ENCODE data around the gene CCDC157.

CCDC157 gene

GRCh38 chr22:30422481-30423300 is 65.9 kb downstream of the CCDC157 start:
- Histone ChIP-seq H3K9me3 (ENCODE audit: low read length) (no peaks in the 10 kb centered on the region), H3K4me3 (ENCODE audit: low read depth in 1 of 2, low read length in 2 of 2) (peak overlapping the region; percentile 64 to 92), H3K4me1 (ENCODE audit: insufficient read depth, low read length) (peaks cover 34% of the 10 kb centered on the region), H3K27me3 (ENCODE audit: control insufficient read depth in 1 of 2, insufficient read depth in 2 of 2, low read length in 2 of 2) (no peaks in the 10 kb centered on the region), H3K27ac (ENCODE audit: low read depth, low read length) (peak overlapping the region; percentile 100), H3K36me3 (ENCODE audit: insufficient read depth, low read length) (peaks cover 12% of the 10 kb centered on the region), H3K9ac (ENCODE audit: low read length) (peak overlapping the region; percentile 88)

GRCh38 chr22:30423301-30423958 is 66.6 kb downstream of the CCDC157 start:
- Histone ChIP-seq H3K27me3 (ENCODE audit: control insufficient read depth in 1 of 2, insufficient read depth in 2 of 2, low read length in 2 of 2) (no peaks in the 10 kb centered on the region), H3K36me3 (ENCODE audit: insufficient read depth, low read length) (peaks cover 5% of the 10 kb centered on the region), H3K27ac (ENCODE audit: low read depth, low read length) (peak overlapping the region; percentile 100), H3K4me3 (ENCODE audit: low read depth in 1 of 2, low read length in 2 of 2) (peak overlapping the region; percentile 64 to 92), H3K9ac (ENCODE audit: low read length) (peak overlapping the region; percentile 88), H3K4me1 (ENCODE audit: insufficient read depth, low read length) (peaks cover 34% of the 10 kb centered on the region), H3K9me3 (ENCODE audit: low read length) (no peaks in the 10 kb centered on the region)

GRCh38 chr22:30423959-30424533 is 67.2 kb downstream of the CCDC157 start:
- no peaks in the 10 kb centered on the region for H3K27me3 ChIP-seq (ENCODE audit: control insufficient read depth in 1 of 2, insufficient read depth in 2 of 2, low read length in 2 of 2)
- no peaks in the 10 kb centered on the region for H3K36me3 ChIP-seq (ENCODE audit: insufficient read depth, low read length)
- peaks cover 34% of the 10 kb centered on the region for H3K4me1 ChIP-seq (ENCODE audit: insufficient read depth, low read length)
- peak overlapping the region; percentile 88 for H3K9ac ChIP-seq (ENCODE audit: low read length)
- H3K4me3 ChIP-seq (ENCODE audit: low read depth in 1 of 2, low read length in 2 of 2) = peak overlapping the region; percentile 67 to 92
- no peaks in the 10 kb centered on the region for H3K9me3 ChIP-seq (ENCODE audit: low read length)
- peak overlapping the region; percentile 100 for H3K27ac ChIP-seq (ENCODE audit: low read depth, low read length)

- Histone ChIP-seq H3K9ac (ENCODE audit: low read length) (peak overlapping the region; percentile 14), H3K27me3 (ENCODE audit: control insufficient read depth in 1 of 2, insufficient read depth in 2 of 2, low read length in 2 of 2) (no peaks in the 10 kb centered on the region), H3K4me3 (ENCODE audit: low read depth in 1 of 2, low read length in 2 of 2) (peak overlapping the region; percentile 67 to 92), H3K4me1 (ENCODE audit: insufficient read depth, low read length) (peaks cover 34% of the 10 kb centered on the region), H3K36me3 (ENCODE audit: insufficient read depth, low read length) (no peaks in the 10 kb centered on the region), H3K27ac (ENCODE audit: low read depth, low read length) (peak overlapping the region; percentile 92), H3K9me3 (ENCODE audit: low read length) (no peaks in the 10 kb centered on the region)
Observed at GRCh38 chr22:30424534-30425326, 67.9 kb downstream of the CCDC157 start.

- H3K4me3 ChIP-seq (ENCODE audit: low read depth in 1 of 2, low read length in 2 of 2) = peak overlapping the region; percentile 36 to 92
- H3K9ac ChIP-seq (ENCODE audit: low read length) = peak overlapping the region; percentile 25
- H3K27ac ChIP-seq (ENCODE audit: low read depth, low read length) = no peak overlapping the region
- no peaks in the 10 kb centered on the region for H3K36me3 ChIP-seq (ENCODE audit: insufficient read depth, low read length)
- H3K27me3 ChIP-seq (ENCODE audit: control insufficient read depth in 1 of 2, insufficient read depth in 2 of 2, low read length in 2 of 2) = no peaks in the 10 kb centered on the region
- H3K9me3 ChIP-seq (ENCODE audit: low read length) = no peaks in the 10 kb centered on the region
- peaks cover 34% of the 10 kb centered on the region for H3K4me1 ChIP-seq (ENCODE audit: insufficient read depth, low read length)
Observed at GRCh38 chr22:30425327-30425615, 68.5 kb downstream of the CCDC157 start.

GRCh38 chr22:30425616-30426387 is 69.0 kb downstream of the CCDC157 start, which contains the start of gene MTFP1:
MTFP1 (plus strand) TSS chr22:30425768; CDS start chr22:30425880, 112 bp downstream.
- Histone ChIP-seq H3K9me3 (ENCODE audit: low read length) (no peaks in the 10 kb centered on the region), H3K27ac (ENCODE audit: low read depth, low read length) (peak within 1 kb of the TSS; percentile 92), H3K4me3 (ENCODE audit: low read depth in 1 of 2, low read length in 2 of 2) (peak within 1 kb of the TSS; percentile 36 to 92), H3K4me1 (ENCODE audit: insufficient read depth, low read length) (peaks cover 34% of the 10 kb centered on the region), H3K27me3 (ENCODE audit: control insufficient read depth in 1 of 2, insufficient read depth in 2 of 2, low read length in 2 of 2) (no peaks in the 10 kb centered on the region), H3K36me3 (ENCODE audit: insufficient read depth, low read length) (no peaks in the 10 kb centered on the region), H3K9ac (ENCODE audit: low read length) (peak within 1 kb of the TSS; percentile 25)
